NK-92 (cell line): ENCODE measurements around the gene HDAC8.
"Not testable (repeated sequence)": the region's sequence is repeated elsewhere in the genome, so short reads cannot be mapped to it uniquely, and the experiment has no call there.

Source experiments
- DNase-seq: peaks from one replicate; lab custom pipeline; 2025; ENCODE audit not compliant: unreplicated experiment; lab: John Stamatoyannopoulos, UW

Gene HDAC8

DNA sequence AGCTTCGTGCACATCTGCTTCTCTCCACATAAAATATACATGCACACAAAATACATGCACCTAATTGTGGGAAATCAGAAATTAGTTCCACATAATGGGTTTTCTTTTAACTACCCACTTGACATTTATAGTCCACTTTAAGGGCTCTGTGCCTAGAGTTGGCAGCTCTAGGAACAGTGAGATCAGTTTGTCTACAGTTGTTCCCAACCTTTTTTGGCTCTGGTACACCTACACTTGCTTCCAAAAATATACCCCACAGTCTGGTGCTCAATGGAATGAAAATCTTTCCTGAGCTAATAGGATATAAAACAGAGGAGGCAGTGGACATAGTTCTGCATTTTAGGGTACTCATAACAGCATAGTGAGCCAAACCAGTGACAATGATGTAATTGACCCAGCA is 36.1 kb downstream of the HDAC8 start:
- DNase-seq: no peak

DNA sequence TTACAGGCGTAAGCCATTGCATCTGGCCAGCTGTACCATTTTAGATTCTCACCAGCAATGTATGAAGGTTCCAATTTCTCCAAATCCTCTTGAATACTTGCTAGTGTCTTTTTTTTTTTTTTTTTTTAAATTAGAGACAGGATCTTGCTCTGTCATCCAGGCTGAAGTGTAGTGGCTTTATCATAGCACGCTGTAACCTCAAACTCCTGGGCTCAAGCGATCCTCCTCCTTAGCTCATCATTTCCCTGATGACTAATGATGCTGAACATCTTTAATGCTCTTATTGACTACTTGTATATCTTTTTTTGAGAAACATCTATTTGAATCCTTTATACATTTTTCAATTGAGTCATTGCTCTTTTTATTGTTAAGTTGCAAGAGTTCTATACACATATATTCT is 40.3 kb downstream of the HDAC8 start:
- no peak for DNase-seq

- DNase-seq: no peak
These were observed 45.8 kb downstream of the HDAC8 start for GRCh38 chrX:72526534-72527508.

DNA sequence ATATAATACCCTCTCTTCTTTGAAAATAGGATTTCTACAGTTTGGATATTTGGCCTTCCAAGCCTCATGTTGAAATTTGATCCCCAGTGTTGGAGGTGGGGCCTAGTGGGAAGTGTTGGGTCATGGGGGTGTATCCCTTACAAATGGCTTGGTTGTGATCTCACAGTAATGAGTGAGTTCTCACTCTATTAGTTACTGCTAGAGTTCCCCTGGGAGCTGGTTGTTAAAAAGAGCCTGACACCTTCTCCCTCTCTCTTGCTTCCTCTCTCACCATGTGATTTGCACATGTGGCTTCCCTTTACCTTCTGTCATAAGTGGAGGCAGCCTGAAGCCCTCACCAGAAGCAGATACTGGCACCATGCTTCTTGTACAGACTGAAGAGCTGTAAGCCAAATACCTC is 73.9 kb downstream of the HDAC8 start:
- no peak for DNase-seq

GRCh38 chrX:72495046-72495445 is 77.6 kb downstream of the HDAC8 start:
- DNase-seq: no peak

DNA sequence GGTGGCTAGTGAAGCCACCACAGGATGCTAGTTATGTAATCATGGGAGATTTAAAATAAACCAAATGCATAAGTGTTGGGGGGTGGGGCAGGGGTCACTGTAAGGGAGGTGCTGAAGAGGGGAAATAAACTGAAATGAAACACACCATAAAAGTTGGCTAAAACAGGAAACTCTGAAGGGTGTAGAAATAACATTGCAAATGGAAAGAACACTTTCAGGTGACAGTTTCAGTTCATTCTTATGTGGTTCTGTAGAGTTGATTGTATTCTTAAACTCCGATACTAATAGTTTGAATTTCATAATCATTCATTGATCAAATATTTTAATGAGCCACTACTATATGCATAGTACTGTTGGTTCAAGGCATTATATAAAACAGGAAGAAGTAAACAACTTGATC is 80.1 kb downstream of the HDAC8 start:
- no peak for DNase-seq

GRCh38 chrX:72490221-72490620 is 82.4 kb downstream of the HDAC8 start:
- DNase-seq: not testable (repeated sequence)

- DNase-seq: no peak
These were observed 85.0 kb downstream of the HDAC8 start for GRCh38 chrX:72487661-72488060.

DNA sequence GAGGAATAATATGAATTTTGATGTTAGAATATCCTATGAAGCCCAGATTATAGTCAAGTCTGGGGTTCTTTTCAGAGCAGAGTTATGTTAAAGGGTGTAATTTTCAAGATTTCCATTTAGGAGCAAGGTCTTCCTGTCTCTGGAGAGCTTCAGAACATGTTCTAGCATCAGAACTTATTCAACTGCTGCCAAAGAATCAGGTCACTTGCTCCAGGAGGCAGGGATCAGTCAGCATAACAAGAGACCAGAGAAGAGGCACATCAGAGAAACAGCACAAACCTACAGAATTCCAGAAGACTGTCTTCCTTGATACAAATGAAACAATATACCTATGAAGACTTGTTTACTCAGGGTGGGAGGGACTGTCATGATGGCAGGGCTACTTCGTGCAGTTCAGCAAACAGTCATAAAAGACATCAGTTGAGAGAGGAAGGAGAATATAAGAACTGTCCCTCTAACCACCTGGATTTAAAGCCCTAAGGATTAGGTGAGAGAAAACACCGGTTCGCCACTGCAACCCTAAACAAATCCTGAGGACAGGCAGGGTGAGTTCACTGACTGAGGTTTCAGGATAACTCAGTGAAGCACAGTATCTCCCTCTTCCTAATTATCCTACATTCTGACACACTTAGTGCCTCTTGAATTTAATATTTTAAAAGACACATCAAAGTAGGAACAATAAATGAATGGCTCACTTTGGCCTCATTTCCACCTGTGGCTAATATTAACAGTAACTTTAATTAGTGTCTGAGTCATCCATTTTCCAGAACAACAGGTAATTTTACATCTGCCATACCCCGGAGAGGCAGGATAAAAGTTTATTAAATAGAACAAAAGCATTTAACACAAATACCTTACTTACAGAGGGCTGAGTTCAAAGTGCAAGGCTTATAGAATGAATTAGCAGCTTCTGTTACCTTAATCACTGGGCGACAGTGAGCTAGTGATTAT is 93.0 kb downstream of the HDAC8 start:
- no peak for DNase-seq

DNA sequence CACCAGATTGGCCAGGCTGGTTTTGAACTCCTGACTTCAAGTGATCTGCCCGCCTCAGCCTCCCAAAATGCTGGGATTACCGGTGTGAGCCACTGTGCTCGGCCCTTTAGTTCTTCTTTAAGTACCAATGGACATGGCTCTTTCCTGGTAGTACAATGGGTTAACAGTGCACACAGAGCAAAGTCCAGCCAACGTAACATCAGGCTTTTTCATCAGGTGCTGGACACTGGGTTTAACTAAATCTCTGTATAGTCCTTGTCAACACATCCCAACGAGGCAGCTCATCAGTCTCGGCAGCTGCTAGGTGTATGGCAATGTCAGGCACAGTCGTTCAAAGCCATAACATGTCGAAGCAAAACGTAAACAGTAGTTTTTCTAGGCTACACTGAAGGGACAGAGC is 93.8 kb downstream of the HDAC8 start:
- no peak for DNase-seq

DNA sequence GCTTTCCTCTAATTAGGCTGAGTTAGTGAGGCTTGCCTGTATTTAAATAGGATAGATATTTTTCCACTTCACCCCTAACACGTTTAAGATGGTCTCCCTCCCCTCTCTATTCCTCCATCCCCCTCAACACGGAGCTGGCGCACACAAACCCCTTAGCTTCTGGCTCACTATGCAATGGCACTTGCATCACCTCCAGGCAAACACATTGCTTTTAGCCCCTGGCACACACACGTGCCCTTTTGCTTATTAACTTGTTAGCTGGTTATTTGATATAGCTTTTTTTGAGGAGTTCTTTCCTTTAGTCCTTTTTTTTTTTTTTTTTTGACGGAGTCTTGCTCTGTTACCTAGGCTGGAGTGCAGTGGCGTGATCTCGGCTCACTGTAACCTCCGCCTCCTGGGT is 94.3 kb downstream of the HDAC8 start:
- DNase-seq: no peak

GRCh38 chrX:72477781-72478181 is 94.9 kb downstream of the HDAC8 start:
- DNase-seq: no peak

GRCh38 chrX:72477376-72477775 is 95.3 kb downstream of the HDAC8 start:
- no peak for DNase-seq

- DNase-seq: no peak
These were observed 96.5 kb downstream of the HDAC8 start for GRCh38 chrX:72475952-72476668.

- no peak for DNase-seq
These were observed 97.3 kb downstream of the HDAC8 start for GRCh38 chrX:72475338-72475737.

DNA sequence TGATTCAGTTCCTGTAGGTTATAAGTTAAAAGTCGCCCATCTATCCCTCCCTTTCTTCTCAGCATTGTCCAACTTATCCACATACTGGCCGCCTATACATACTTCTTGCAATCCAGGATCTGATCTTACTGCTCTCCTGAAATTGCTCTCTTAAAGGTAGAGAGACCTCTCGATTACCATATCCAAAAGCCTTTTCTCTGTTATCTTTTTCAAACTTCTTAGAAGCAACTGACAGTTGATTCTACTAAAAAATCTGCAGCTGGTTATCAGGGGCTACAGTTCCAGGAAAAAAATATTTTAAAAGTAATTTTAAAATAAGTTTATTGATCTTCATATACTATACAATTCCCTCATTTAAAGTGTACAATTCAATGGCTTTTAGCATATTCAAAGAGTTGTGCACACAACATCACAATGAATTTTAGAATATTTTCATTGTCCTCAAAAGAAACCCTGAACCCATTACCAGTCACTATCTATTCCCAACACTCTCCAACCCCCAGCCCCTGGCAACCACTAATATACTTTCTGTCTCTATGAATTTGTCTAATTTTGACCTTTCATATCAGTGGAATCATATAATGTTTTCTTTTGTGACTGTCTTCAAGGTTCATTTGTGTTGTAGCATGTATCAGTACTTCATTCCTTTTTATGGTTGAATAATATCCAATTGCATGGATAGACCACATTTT is 102.0 kb downstream of the HDAC8 start:
- no peak for DNase-seq

GRCh38 chrX:72470117-72470516 is 102.5 kb downstream of the HDAC8 start:
- no peak for DNase-seq

- no peak for DNase-seq
These were observed 104.0 kb downstream of the HDAC8 start for GRCh38 chrX:72468607-72469006.

DNA sequence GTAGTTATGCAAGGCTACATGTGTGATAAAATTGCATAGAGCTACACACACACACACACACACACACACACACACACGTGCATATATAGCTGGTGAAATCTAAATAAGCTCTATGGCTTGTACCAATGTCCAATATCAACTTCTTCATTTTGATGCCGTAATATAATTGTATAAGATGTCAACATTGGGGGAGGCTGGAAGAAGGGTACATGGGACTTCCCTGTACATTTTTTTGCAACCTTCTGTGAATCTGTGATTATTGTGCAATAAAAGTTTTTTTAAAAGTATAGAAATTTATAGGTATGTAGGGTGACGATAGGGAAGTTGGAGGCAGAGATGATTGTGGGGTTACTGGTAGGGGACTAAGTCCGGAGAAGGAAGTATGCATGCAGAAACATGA is 105.5 kb downstream of the HDAC8 start:
- DNase-seq: no peak

DNA sequence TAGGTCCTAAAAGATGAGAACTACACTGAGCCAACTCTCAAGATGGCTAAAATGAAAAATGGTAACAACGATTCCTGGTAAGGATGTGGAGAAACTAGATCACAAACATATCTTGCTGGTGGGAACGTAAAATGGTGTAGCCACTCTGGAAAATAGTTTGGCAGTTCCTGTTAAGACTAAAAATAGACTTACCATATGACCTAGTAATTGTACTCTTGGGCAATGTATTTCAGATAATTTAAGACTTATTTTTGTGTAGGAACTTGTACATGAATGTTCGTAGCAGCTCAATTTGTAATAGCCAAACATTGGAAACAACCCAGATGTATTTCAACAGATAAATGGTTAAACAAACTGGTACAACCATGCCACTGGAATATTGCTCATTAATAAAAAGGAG is 106.2 kb downstream of the HDAC8 start:
- DNase-seq: no peak

GRCh38 chrX:72465889-72466288 is 106.8 kb downstream of the HDAC8 start:
- DNase-seq: no peak
